Muscle of leg (tissue), 11 donors: Measurements from ENCODE around the gene CCDC134. TPM values are rescaled to one million over a fixed set of nuclear protein-coding genes. Genes with fewer than 3 reads are reported as not detected.
"Not testable (repeated sequence)": the region's sequence is repeated elsewhere in the genome, so short reads cannot be mapped to it uniquely, and the experiment has no call there.

Experiments
- DNase-seq: peaks from one replicate; pipeline ENCODE4 v3.0.0; 2013
- H3K27ac ChIP-seq: one replicate; pipeline ENCODE4 v1.5.1; 2013; ENCODE audit warnings: mild to moderate bottlenecking, low read length, control low read depth
- H3K27me3 ChIP-seq: one replicate; pipeline ENCODE4 v1.6.1; 2013; ENCODE audit warnings: low read length; ENCODE audit not compliant: control insufficient read depth, insufficient read depth
- H3K36me3 ChIP-seq: one replicate; pipeline ENCODE4 v1.6.1; 2013; ENCODE audit warnings: low read length; ENCODE audit not compliant: control insufficient read depth, insufficient read depth
- H3K4me1 ChIP-seq: one replicate; pipeline ENCODE4 v1.6.1; 2013; ENCODE audit warnings: low read length; ENCODE audit not compliant: control insufficient read depth, insufficient read depth
- H3K4me3 ChIP-seq: one replicate; pipeline ENCODE4 v1.5.1; 2013; ENCODE audit warnings: low read length, control low read depth
- H3K9me3 ChIP-seq: replicated peaks from 2 replicates; pipeline ENCODE4 v1.6.1; 2013; ENCODE audit warnings: low read depth, low read length; ENCODE audit not compliant: control insufficient read depth
- WGBS: methylation state at CpG from one replicate; pipeline ENCODE4 v1.1.5; 2013; ENCODE audit warnings: missing lambda C conversion rate; ENCODE audit not compliant: insufficient coverage; 5-methylcytosine and 5-hydroxymethylcytosine counted together
- polyA plus RNA-seq, 8 donors: library from polyadenylated mRNA; unstranded; fragments of 120-200 nt; gene quantifications; one replicate each; pipeline versions ENCODE4 v1.2.1 to v1.2.3, GENCODE V29; 2013; ENCODE audit warnings: inconsistent platforms in 1 of 8, low replicate concordance in 1 of 8; ENCODE audit not compliant: insufficient read length in 8 of 8, insufficient read depth in 1 of 8
- total RNA-seq: library from RNA; stranded (reverse); fragments of 120-200 nt; gene quantifications from one replicate; pipeline ENCODE4 v1.2.4, GENCODE V29; 2013

The CCDC134 gene
- total and polyA plus RNA-seq, 9 donors, result 6.5 to 13.2 (median 8.3) TPM

- Histone ChIP-seq H3K27ac (peak overlapping the region; percentile 23), H3K36me3 (peaks cover 2% of the 10 kb centered on the region), H3K27me3 (no peaks in the 10 kb centered on the region), H3K9me3 (no peaks in the 10 kb centered on the region), H3K4me1 (peaks cover 8% of the 10 kb centered on the region), H3K4me3 (no peak overlapping the region)
- WGBS, result 38% methylated on average over 1 of the region's 7 CpGs
- peak; percentile 93 for DNase-seq
Observed at GRCh38 chr22:41857155-41857859, 56.8 kb downstream of the CCDC134 start.

- no peak overlapping the region for H3K4me3 ChIP-seq
- no peaks in the 10 kb centered on the region for H3K9me3 ChIP-seq
- no peak overlapping the region for H3K27ac ChIP-seq
- peaks cover 14% of the 10 kb centered on the region for H3K4me1 ChIP-seq
- no peaks in the 10 kb centered on the region for H3K27me3 ChIP-seq
- no peak for DNase-seq
- peaks cover 2% of the 10 kb centered on the region for H3K36me3 ChIP-seq
Observed at GRCh38 chr22:41857860-41858199, 57.4 kb downstream of the CCDC134 start.

- Histone ChIP-seq H3K27me3 (no peaks in the 10 kb centered on the region), H3K4me3 (no peak overlapping the region), H3K27ac (no peak overlapping the region), H3K9me3 (no peaks in the 10 kb centered on the region), H3K36me3 (peaks cover 12% of the 10 kb centered on the region), H3K4me1 (peaks cover 13% of the 10 kb centered on the region)
- DNase-seq, result no peak
- WGBS, result 50% methylated on average over 2 of the region's 4 CpGs
Observed at GRCh38 chr22:41862160-41862529, 61.7 kb downstream of the CCDC134 start.

- Histone ChIP-seq H3K27me3 (no peaks in the 10 kb centered on the region), H3K27ac (peak overlapping the region; percentile 24)
- WGBS, result no CpG with 5 or more reads among the region's 11 CpGs
Observed at GRCh38 chr22:41862530-41863266, 62.2 kb downstream of the CCDC134 start.

GRCh38 chr22:41863472-41863871, 63.0 kb downstream of the CCDC134 start:
- H3K9me3 ChIP-seq, result no peaks in the 10 kb centered on the region
- H3K36me3 ChIP-seq, result peaks cover 22% of the 10 kb centered on the region
- no peak overlapping the region for H3K27ac ChIP-seq
- DNase-seq, result no peak
- H3K4me1 ChIP-seq, result peaks cover 9% of the 10 kb centered on the region
- no peak overlapping the region for H3K4me3 ChIP-seq
- no peaks in the 10 kb centered on the region for H3K27me3 ChIP-seq
- no CpG with 5 or more reads among the region's 2 CpGs for WGBS

More at GRCh38 chr22:41862530-41863266, 62.2 kb downstream of the CCDC134 start:
- Histone ChIP-seq H3K9me3 (no peaks in the 10 kb centered on the region), H3K4me1 (peaks cover 9% of the 10 kb centered on the region), H3K4me3 (no peak overlapping the region), H3K36me3 (peaks cover 14% of the 10 kb centered on the region)
- DNase-seq, result no peak

- Histone ChIP-seq H3K36me3 (peaks cover 62% of the 10 kb centered on the region), H3K9me3 (no peaks in the 10 kb centered on the region), H3K27me3 (no peaks in the 10 kb centered on the region), H3K4me1 (no peaks in the 10 kb centered on the region), H3K4me3 (no peak overlapping the region), H3K27ac (no peak overlapping the region)
- no peak for DNase-seq
- WGBS, result 87% methylated on average over 9 of the region's 10 CpGs
Observed at GRCh38 chr22:41868556-41868955, 68.1 kb downstream of the CCDC134 start.

GRCh38 chr22:41870081-41870480, 69.6 kb downstream of the CCDC134 start:
- H3K27ac ChIP-seq, H3K4me3 ChIP-seq, H3K27me3 ChIP-seq, H3K9me3 ChIP-seq, DNase-seq, H3K4me1 ChIP-seq: not testable (repeated sequence)
- WGBS, result 100% methylated on average over 1 of the region's 1 CpG
- H3K36me3 ChIP-seq, result peaks cover 74% of the 10 kb centered on the region

GRCh38 chr22:41870786-41871185, 70.3 kb downstream of the CCDC134 start:
- Histone ChIP-seq H3K27me3 (no peaks in the 10 kb centered on the region), H3K4me1 (no peaks in the 10 kb centered on the region), H3K9me3 (no peaks in the 10 kb centered on the region), H3K4me3 (no peak overlapping the region), H3K36me3 (peaks cover 77% of the 10 kb centered on the region), H3K27ac (no peak overlapping the region)
- no peak for DNase-seq
- 86% methylated on average over 1 of the region's 4 CpGs for WGBS

- Histone ChIP-seq H3K4me1 (no peaks in the 10 kb centered on the region), H3K9me3 (no peaks in the 10 kb centered on the region), H3K27me3 (no peaks in the 10 kb centered on the region), H3K4me3 (no peak overlapping the region), H3K27ac (no peak overlapping the region), H3K36me3 (peaks cover 85% of the 10 kb centered on the region)
- WGBS, result 95% methylated on average over 4 of the region's 5 CpGs
- no peak for DNase-seq
Observed at GRCh38 chr22:41873391-41873790, 72.9 kb downstream of the CCDC134 start.

GRCh38 chr22:41874090-41874489, 73.6 kb downstream of the CCDC134 start:
- no peaks in the 10 kb centered on the region for H3K27me3 ChIP-seq
- no peak overlapping the region for H3K4me3 ChIP-seq
- H3K27ac ChIP-seq, result no peak overlapping the region
- no CpG with 5 or more reads among the region's 2 CpGs for WGBS
- no peaks in the 10 kb centered on the region for H3K9me3 ChIP-seq
- no peak for DNase-seq
- peaks cover 86% of the 10 kb centered on the region for H3K36me3 ChIP-seq
- no peaks in the 10 kb centered on the region for H3K4me1 ChIP-seq
